Common myeloid progenitor, CD34-positive (primary cell): ENCODE measurements around the gene TMEM19.

Experiments
- CTCF ChIA-PET: fragments of 350-600 bp; sonication (Branson Sonifier 250); formaldehyde crosslinking; loops from one replicate; lab custom pipeline; 2021; ENCODE audit warnings: antibody characterized with exemption; lab: Charles Lee
- POLR2A ChIA-PET: fragments of 350-600 bp; sonication (Branson Sonifier 250); formaldehyde crosslinking; loops from one replicate; lab custom pipeline; 2021; ENCODE audit warnings: antibody characterized with exemption; lab: Charles Lee
- DNase-seq, 3 donors: peaks; one replicate each; pipeline versions ENCODE4 v3.0.0 to v3.0.0-alpha.2; 2013
- H3K27ac ChIP-seq, 2 experiments: 1 replicate in 1 of 2; 2 replicates in 1 of 2; pipeline ENCODE4 v1.7.0; 2013; ENCODE audit warnings: inconsistent platforms in 2 of 2, low read length in 2 of 2, mild to moderate bottlenecking in 2 of 2, low read depth in 1 of 2, moderate library complexity in 1 of 2; ENCODE audit not compliant: severe bottlenecking in 2 of 2, insufficient read depth in 1 of 2, poor library complexity in 1 of 2
- H3K27me3 ChIP-seq, 5 experiments: replicated peaks in 2 of 5; 1 replicate in 3 of 5; 2 replicates in 2 of 5; pipeline versions ENCODE4 v1.6.1 to v1.7.0; 2013; ENCODE audit warnings: low read length in 4 of 5, mild to moderate bottlenecking in 2 of 5, moderate library complexity in 2 of 5, inconsistent platforms in 1 of 5; ENCODE audit not compliant: insufficient read depth in 5 of 5, control insufficient read depth in 4 of 5
- H3K36me3 ChIP-seq, 4 experiments: 1 replicate in 2 of 4; 2 replicates in 2 of 4; pipeline versions ENCODE4 v1.6.1 to v1.7.0; 2013; ENCODE audit warnings: low read length in 3 of 4, control low read depth in 1 of 4, mild to moderate bottlenecking in 1 of 4; ENCODE audit not compliant: control insufficient read depth in 4 of 4, insufficient read depth in 4 of 4
- H3K4me1 ChIP-seq, 4 experiments: 1 replicate in 3 of 4; 2 replicates in 1 of 4; pipeline versions ENCODE4 v1.6.1 to v1.7.1; 2013; ENCODE audit warnings: low read length in 3 of 4, mild to moderate bottlenecking in 3 of 4, control low read depth in 1 of 4, inconsistent platforms in 1 of 4, moderate library complexity in 1 of 4; ENCODE audit not compliant: control insufficient read depth in 4 of 4, insufficient read depth in 4 of 4; ENCODE audit errors: control extremely low read depth in 1 of 4
- H3K4me3 ChIP-seq, 7 experiments: 1 replicate in 4 of 7; 2 replicates in 3 of 7; pipeline versions ENCODE4 v1.5.1 to v1.7.0; 2013; ENCODE audit warnings: mild to moderate bottlenecking in 7 of 7, low read length in 6 of 7, moderate library complexity in 6 of 7, inconsistent platforms in 2 of 7, low read depth in 2 of 7, control low read depth in 1 of 7; ENCODE audit not compliant: insufficient read depth in 4 of 7, control insufficient read depth in 1 of 7; ENCODE audit errors: extremely low read depth in 1 of 7
- H3K9me3 ChIP-seq, 5 experiments: 1 replicate in 4 of 5; 2 replicates in 1 of 5; pipeline versions ENCODE4 v1.6.1 to v1.7.1; 2013; ENCODE audit warnings: low read length in 4 of 5, mild to moderate bottlenecking in 2 of 5, inconsistent platforms in 1 of 5, low read depth in 1 of 5, moderate library complexity in 1 of 5; ENCODE audit not compliant: control insufficient read depth in 4 of 5, insufficient read depth in 2 of 5; ENCODE audit errors: control extremely low read depth in 1 of 5
- WGBS: methylation state at CpG from one replicate; pipeline ENCODE4 v1.1.5; 2013; ENCODE audit not compliant: insufficient coverage; 5-methylcytosine and 5-hydroxymethylcytosine counted together

Gene TMEM19

DNA sequence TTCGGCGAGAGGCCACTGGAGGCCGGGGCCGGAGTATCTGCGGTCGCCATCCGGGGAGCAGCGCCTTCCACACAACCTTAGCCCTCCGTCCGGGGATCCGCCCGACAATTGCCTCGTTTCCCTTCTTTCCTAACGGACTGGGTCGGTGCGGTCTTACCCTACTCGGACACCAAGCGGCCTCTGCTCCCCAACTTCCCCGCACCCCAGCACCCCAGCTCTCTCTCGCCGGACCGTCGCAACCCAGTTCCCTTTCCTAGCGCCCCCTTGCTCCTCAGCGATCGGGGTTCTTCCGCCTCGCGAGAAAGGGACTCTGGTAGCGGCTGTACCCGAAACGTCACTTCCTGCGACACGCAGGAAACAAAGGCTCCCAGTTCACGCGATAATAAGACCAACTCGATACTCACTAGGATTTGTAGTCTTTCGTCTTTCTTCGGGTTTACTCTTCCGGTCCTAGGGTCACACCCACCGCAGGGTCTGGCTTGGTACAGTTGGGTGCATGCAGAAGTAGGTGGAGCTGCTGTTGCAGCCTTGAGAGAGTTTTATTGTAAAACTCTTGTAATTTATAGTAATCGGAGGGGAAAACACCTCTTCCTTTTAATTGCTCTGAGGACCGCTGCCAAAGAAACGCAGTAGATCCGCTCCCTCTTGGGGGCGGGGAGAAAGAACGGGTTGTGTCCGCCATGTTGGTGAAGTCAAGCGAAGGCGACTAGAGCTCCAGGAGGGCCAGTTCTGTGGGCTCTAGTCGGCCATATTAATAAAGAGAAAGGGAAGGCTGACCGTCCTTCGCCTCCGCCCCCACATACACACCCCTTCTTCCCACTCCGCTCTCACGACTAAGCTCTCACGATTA is 22.1 kb upstream of the TMEM19 start, which contains the start of the genes THAP2 and ZFC3H1:
Gene THAP2 (plus strand): TSS at position 741 of the 850 bp plus-strand sequence. CDS start 209 bp downstream, outside the sequence.
Gene ZFC3H1 (minus strand): TSS at position 288 of the 850 bp plus-strand sequence. CDS start 238 bp downstream, at position 50.
- H3K4me1 ChIP-seq, result peaks cover 7 to 36% (median 15%) of the 10 kb centered on the region in 4 experiments
- no peaks in the 10 kb centered on the region for H3K27me3 ChIP-seq
- ChIA-PET CTCF (interaction anchor here (0.9 to 4.6 kb wide), 11 partner anchors 11 to 90 kb away, joined by 3 to 37 read pairs (median 3); partner anchors contain the start of genes RAB21 and TMEM19), POLR2A (interaction anchor here (0.9 to 2.0 kb wide), 4 partner anchors 19 to 38 kb away, joined by 3 to 21 read pairs (median 5); partner anchors contain the start of gene TMEM19)
- peak; percentile 99 to 100 (median 99) for DNase-seq
- WGBS, result 0% methylated on average over 35 of the region's 57 CpGs
- peak within 1 kb of the TSS; percentile 93 to 100 (median 100) for H3K4me3 ChIP-seq
- peaks cover 0 to 11% (median 6%) of the 10 kb centered on the region in 4 experiments for H3K36me3 ChIP-seq
- H3K9me3 ChIP-seq, result no peaks in the 10 kb centered on the region
- H3K27ac ChIP-seq, result peak within 1 kb of the TSS; percentile 93 to 96

GRCh38 chr12:71664411-71665089 is 21.3 kb upstream of the TMEM19 start:
- peaks cover 0 to 3% (median 2%) of the 10 kb centered on the region in 4 experiments for H3K36me3 ChIP-seq
- no peaks in the 10 kb centered on the region for H3K9me3 ChIP-seq
- H3K4me1 ChIP-seq, result peaks cover 7 to 36% (median 15%) of the 10 kb centered on the region in 4 experiments
- H3K27me3 ChIP-seq, result no peaks in the 10 kb centered on the region
- peak overlapping the region; percentile 93 to 100 (median 100) for H3K4me3 ChIP-seq
- H3K27ac ChIP-seq, result peak overlapping the region; percentile 93 to 96
- POLR2A ChIA-PET, result interaction anchor here (0.6 to 2.0 kb wide), 2 partner anchors 12 to 21 kb away, joined by 3 to 21 read pairs; partner anchors contain the start of gene TMEM19
- CTCF ChIA-PET, result interaction anchor here (0.9 to 4.6 kb wide), 6 partner anchors 11 to 82 kb away, joined by 3 to 37 read pairs (median 4); partner anchors contain the start of gene TMEM19
- WGBS, result 0% methylated on average over 4 of the region's 20 CpGs
- DNase-seq, result peak in 1 of 3 donors; percentile 18

DNA sequence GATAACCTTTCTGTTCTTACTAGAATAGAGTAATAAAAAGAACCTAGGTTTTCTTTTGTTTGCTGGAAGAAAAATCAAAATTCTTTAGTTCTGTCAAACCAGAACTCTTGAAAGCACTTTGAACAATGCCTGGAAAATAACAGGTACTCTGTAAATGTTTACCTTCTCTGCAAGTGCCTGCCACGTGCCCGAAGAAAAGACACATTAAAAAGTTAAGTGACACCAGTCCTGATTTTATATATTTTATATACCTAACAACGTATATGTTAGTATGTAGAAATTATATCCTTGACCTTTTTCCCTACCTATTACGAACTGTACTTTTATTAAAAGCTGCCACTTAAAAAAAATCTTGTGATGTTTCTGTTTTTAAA is 20.8 kb upstream of the TMEM19 start:
- H3K4me3 ChIP-seq, result peak overlapping the region in 6 of 7 experiments; percentile 93 to 100 (median 100)
- 20% methylated on average over 1 of the region's 4 CpGs for WGBS

DNA sequence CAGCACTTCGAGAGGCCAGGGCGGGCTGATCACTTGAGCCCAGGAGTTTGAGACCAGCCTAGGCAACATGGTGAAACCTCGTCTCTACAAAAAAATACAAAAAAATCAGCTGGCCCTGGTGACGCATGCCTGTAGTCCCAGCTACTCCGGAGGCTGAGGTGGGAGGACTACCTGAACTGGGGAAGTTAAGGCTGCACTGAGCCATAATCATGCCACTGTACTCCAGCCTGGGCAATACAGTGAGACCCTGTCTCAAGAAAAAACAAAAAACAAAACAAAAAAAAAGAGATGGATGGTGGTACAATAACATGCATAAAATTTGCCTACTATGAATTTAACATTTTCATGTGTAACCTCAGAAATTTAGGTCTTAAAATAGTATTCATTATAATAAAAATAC is 19.6 kb upstream of the TMEM19 start:
- Histone ChIP-seq H3K27ac (no peak overlapping the region), H3K4me1 (peaks cover 7 to 35% (median 15%) of the 10 kb centered on the region in 4 experiments), H3K27me3 (no peaks in the 10 kb centered on the region), H3K9me3 (no peaks in the 10 kb centered on the region), H3K4me3 (no peak overlapping the region), H3K36me3 (no peaks in the 10 kb centered on the region)
- POLR2A ChIA-PET, result no interaction called here
- WGBS, result 93% methylated on average over 5 of the region's 5 CpGs
- no peak for DNase-seq
- CTCF ChIA-PET, result interaction anchor here (3.4 kb wide), 1 partner anchor 12 kb away, joined by 15 read pairs; no protein-coding TSS in a partner anchor

More for the DNA sequence above, 20.8 kb upstream of the TMEM19 start:
- H3K27ac ChIP-seq, result peak overlapping the region; percentile 93 to 96
- peaks cover 7 to 36% (median 15%) of the 10 kb centered on the region in 4 experiments for H3K4me1 ChIP-seq
- no peak for DNase-seq
- H3K36me3 ChIP-seq, result no peaks in the 10 kb centered on the region
- POLR2A ChIA-PET, result no interaction called here
- H3K9me3 ChIP-seq, result no peaks in the 10 kb centered on the region
- H3K27me3 ChIP-seq, result no peaks in the 10 kb centered on the region
- CTCF ChIA-PET, result interaction anchor here (1.6 to 4.6 kb wide), 4 partner anchors 10 to 38 kb away, joined by 4 to 37 read pairs (median 10); partner anchors contain the start of gene TMEM19

- H3K36me3 ChIP-seq, result no peaks in the 10 kb centered on the region
- ChIA-PET POLR2A (no interaction called here), CTCF (no interaction called here)
- no peak overlapping the region for H3K4me3 ChIP-seq
- peaks cover 0 to 3% (median 0%) of the 10 kb centered on the region in 4 experiments for H3K4me1 ChIP-seq
- H3K9me3 ChIP-seq, result no peaks in the 10 kb centered on the region
- no peak overlapping the region for H3K27ac ChIP-seq
- H3K27me3 ChIP-seq, result no peaks in the 10 kb centered on the region
- no peak for DNase-seq
Measured at GRCh38 chr12:71671311-71671710, 14.6 kb upstream of the TMEM19 start.

- no peaks in the 10 kb centered on the region for H3K9me3 ChIP-seq
Measured at GRCh38 chr12:71671816-71672215, 14.1 kb upstream of the TMEM19 start.

More at GRCh38 chr12:71671816-71672215, 14.1 kb upstream of the TMEM19 start:
- peaks cover 0 to 3% (median 0%) of the 10 kb centered on the region in 4 experiments for H3K4me1 ChIP-seq
- no peak overlapping the region for H3K4me3 ChIP-seq
- ChIA-PET POLR2A (no interaction called here), CTCF (interaction anchor here (1.6 kb wide), 1 partner anchor 9 kb away, joined by 3 read pairs; no protein-coding TSS in a partner anchor)
- no peak overlapping the region for H3K27ac ChIP-seq
- no peak for DNase-seq
- H3K36me3 ChIP-seq, result no peaks in the 10 kb centered on the region
- H3K27me3 ChIP-seq, result no peaks in the 10 kb centered on the region
- 100% methylated on average over 1 of the region's 1 CpG for WGBS
